Vagina (tissue), 2 donors: ENCODE results near the gene SLC31A1. TPM values are rescaled to one million over a fixed set of nuclear protein-coding genes. Genes with fewer than 3 reads are reported as not detected.

ENCODE experiments used
- DNase-seq, 2 donors: peaks; one replicate each; pipeline ENCODE4 v3.0.0-alpha.2; 2017; ENCODE audit errors: extremely low spot score in 2 of 2
- H3K27ac ChIP-seq: fragments of 200-600 bp; sonication (generic); one replicate; pipeline ENCODE4 v1.5.1; 2019
- H3K27me3 ChIP-seq: fragments of 200-600 bp; sonication (generic); one replicate; pipeline ENCODE4 v1.5.1; 2019
- H3K36me3 ChIP-seq, 2 donors: fragments of 200-600 bp; sonication (generic); one replicate each; pipeline ENCODE4 v1.5.1; 2017 to 2019
- H3K4me1 ChIP-seq: fragments of 200-600 bp; sonication (generic); one replicate; pipeline ENCODE4 v1.5.1; 2019
- H3K4me3 ChIP-seq, 2 donors: fragments of 200-600 bp; sonication (generic); 1 replicate in 1 of 2; 2 replicates in 1 of 2; pipeline ENCODE4 v1.5.1; 2016 to 2019
- H3K9me3 ChIP-seq: fragments of 200-600 bp; sonication (generic); one replicate; pipeline ENCODE4 v1.5.1; 2019
- POLR2A ChIP-seq, 2 donors: fragments of 450-650 bp; IDR thresholded peaks; one replicate each; pipeline ENCODE4 v1.6.1; 2017; ENCODE audit warnings: antibody characterized with exemption in 2 of 2, mild to moderate bottlenecking in 2 of 2, moderate library complexity in 2 of 2
- POLR2AphosphoS5 ChIP-seq, 2 donors: sonication (generic); formaldehyde crosslinking; IDR thresholded peaks; one replicate each; pipeline ENCODE4 v1.9.0; 2017; ENCODE audit warnings: antibody characterized with exemption in 2 of 2, mild to moderate bottlenecking in 2 of 2, low read depth in 1 of 2; ENCODE audit not compliant: insufficient read depth in 1 of 2
- intact Hi-C: fragments of 100-400 bp; cut with DNase I; formaldehyde crosslinking; loops from one replicate; pipeline ENCODE4 v1.15.1; 2023
- total RNA-seq: library from RNA; depleted of rRNA; stranded (reverse); fragments of >200 nt; gene quantifications from one replicate; pipeline ENCODE4 v1.2.3, GENCODE V29; 2016
- TF ChIP-seq, protein P1 (sequence below), 3 experiments: fragments of 450-650 bp in 2 of 3; fragments of 200-600 bp in 1 of 3; sonication (generic) in 1 of 3; IDR thresholded peaks; one replicate each; pipeline ENCODE4 v1.5.1; 2017 to 2019; ENCODE audit warnings: antibody characterized with exemption in 3 of 3, mild to moderate bottlenecking in 2 of 3, moderate library complexity in 2 of 3

SLC31A1 gene
- total RNA-seq, 1 donor from 2014 or later = 9.3 TPM

DNA sequence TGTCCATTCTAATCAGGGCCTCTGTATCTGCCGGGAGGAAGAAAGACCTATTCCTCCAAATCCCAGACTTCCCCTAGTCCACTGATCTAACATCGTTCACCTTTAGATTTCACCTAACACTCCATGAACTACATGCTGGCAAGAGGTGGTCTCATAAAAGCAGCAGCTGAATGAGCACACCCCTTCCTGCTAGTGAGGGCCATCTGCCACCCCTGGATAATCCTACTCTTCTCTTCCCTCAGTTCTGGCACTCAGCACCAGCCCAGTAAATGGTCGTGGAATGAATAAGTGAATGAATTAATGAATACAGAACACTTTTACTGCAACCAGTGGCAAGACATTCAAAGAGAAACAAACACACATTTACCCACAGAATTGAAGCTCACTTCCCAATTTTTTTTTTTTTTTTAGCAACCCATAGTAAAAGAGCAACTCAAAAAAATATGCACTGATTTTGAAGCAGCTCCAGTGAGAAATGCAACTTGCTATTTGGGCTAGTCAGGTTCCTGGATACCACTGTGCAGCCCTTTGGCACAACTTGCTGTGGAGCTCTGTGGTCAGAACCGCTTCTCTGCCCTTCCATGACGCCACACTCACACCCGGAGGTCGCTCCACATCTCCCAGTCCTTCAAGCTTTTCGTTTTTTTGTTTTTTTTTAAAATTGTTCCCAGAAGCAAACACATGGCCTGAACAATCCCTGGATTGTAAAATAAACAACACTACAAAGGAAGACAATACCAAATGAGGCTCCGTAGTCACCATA is 75.6 kb downstream of the SLC31A1 start:
- Histone ChIP-seq H3K27ac (no peak overlapping the region), H3K4me1 (no peaks in the 10 kb centered on the region), H3K36me3 (peaks cover 0 to 6% of the 10 kb centered on the region in 2 donors), H3K9me3 (no peaks in the 10 kb centered on the region), H3K27me3 (no peaks in the 10 kb centered on the region), H3K4me3 (no peak overlapping the region)
- TF ChIP-seq, protein P1, sequence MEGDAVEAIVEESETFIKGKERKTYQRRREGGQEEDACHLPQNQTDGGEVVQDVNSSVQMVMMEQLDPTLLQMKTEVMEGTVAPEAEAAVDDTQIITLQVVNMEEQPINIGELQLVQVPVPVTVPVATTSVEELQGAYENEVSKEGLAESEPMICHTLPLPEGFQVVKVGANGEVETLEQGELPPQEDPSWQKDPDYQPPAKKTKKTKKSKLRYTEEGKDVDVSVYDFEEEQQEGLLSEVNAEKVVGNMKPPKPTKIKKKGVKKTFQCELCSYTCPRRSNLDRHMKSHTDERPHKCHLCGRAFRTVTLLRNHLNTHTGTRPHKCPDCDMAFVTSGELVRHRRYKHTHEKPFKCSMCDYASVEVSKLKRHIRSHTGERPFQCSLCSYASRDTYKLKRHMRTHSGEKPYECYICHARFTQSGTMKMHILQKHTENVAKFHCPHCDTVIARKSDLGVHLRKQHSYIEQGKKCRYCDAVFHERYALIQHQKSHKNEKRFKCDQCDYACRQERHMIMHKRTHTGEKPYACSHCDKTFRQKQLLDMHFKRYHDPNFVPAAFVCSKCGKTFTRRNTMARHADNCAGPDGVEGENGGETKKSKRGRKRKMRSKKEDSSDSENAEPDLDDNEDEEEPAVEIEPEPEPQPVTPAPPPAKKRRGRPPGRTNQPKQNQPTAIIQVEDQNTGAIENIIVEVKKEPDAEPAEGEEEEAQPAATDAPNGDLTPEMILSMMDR (IDR thresholded peaks at IDR 0.05) = no peak
- no peak for DNase-seq
- intact Hi-C loops = loop anchor here (5.0 kb wide), 1 partner anchor 630 kb away; no protein-coding TSS in a partner anchor

DNA sequence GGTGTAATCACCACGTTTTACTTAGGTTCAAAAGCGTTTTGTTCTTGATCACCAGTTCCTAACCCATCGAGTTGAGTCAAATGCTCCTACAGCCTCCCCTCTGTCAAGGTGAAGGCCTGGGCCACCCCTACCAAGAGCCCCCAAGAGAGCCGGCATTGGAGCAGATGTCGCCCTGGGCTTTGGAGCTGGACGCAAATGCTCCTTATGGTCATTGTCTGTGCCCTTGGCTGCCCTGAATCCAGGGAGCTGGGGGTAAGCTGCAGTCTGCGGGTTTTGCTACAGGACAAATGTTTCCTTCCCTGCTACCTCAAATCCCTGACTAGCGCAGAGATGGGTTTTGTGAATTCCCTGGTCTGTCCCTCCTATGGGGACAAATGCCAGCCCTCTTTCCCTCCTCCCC is 77.0 kb downstream of the SLC31A1 start:
- no peaks in the 10 kb centered on the region for H3K9me3 ChIP-seq
- H3K4me3 ChIP-seq = no peak overlapping the region
- H3K4me1 ChIP-seq = no peaks in the 10 kb centered on the region
- no peak for DNase-seq
- no peaks in the 10 kb centered on the region for H3K27me3 ChIP-seq
- no peaks in the 10 kb centered on the region for H3K36me3 ChIP-seq
- intact Hi-C loops = loop anchor here (5.0 kb wide), 1 partner anchor 631 kb away; no protein-coding TSS in a partner anchor
- H3K27ac ChIP-seq = no peak overlapping the region
- no peak for TF ChIP-seq POLR2A (IDR thresholded peaks at IDR 0.05)
- TF ChIP-seq, protein P1 (IDR thresholded peaks at IDR 0.05) = no peak

DNA sequence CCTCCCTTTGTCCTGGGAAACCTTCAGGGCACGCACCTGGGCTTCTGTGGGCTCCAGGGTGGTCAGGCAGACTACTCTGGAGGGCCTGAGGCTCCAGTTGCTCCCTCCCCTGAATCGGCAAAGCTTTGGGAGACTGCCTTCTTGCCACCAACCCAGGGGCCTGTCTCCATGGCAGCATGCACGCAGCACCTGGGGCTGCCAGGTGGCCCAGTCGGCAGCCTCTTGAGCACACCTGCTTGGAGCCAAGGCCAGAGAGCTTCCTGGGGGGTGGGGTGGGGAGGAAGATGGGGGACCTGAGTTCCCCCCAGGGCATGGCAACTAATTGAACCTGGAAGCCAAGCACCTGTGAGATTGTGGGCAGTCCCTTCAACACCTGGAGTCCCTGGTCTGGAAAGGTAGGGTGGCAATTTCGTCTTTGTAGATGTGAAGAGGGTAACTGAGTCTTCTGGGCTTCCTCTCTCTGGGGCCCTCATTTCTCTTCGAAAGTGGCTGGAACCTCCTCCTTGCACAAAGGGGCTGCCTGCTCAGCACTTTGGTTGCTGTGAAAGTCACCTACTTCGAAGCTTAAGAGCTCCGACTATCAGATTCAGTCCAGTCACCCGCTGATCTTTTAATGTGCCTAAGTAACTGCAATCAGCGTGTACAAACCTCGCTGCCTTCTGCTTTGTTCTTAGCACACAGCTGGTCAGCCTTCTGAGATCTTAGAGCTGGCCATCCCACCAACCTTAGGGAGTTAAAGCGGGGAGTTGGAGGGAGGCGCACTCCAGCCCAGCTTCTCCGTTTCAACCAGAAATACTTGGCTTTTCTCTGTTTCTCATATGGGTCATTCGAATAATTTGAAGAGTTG is 77.8 kb downstream of the SLC31A1 start:
- DNase-seq = no peak
- Histone ChIP-seq H3K4me1 (no peaks in the 10 kb centered on the region), H3K27ac (no peak overlapping the region), H3K27me3 (no peaks in the 10 kb centered on the region), H3K4me3 (no peak overlapping the region), H3K36me3 (no peaks in the 10 kb centered on the region), H3K9me3 (no peaks in the 10 kb centered on the region)
- intact Hi-C loops = loop anchor here (5.0 kb wide), 1 partner anchor 632 kb away; no protein-coding TSS in a partner anchor
- TF ChIP-seq, protein P1 (IDR thresholded peaks at IDR 0.05) = no peak

GRCh38 chr9:113299800-113300292 is 78.5 kb downstream of the SLC31A1 start:
- no peak for DNase-seq
- Histone ChIP-seq H3K4me3 (no peak overlapping the region), H3K27ac (no peak overlapping the region)

GRCh38 chr9:113301548-113301947 is 80.2 kb downstream of the SLC31A1 start:
- no peaks in the 10 kb centered on the region for H3K9me3 ChIP-seq
- H3K27ac ChIP-seq = no peak overlapping the region
- no peaks in the 10 kb centered on the region for H3K27me3 ChIP-seq
- intact Hi-C loops = no loop called here
- no peaks in the 10 kb centered on the region for H3K36me3 ChIP-seq
- no peak for DNase-seq
- H3K4me1 ChIP-seq = no peaks in the 10 kb centered on the region
- H3K4me3 ChIP-seq = no peak overlapping the region
- TF ChIP-seq, protein P1 (IDR thresholded peaks at IDR 0.05) = no peak
- TF ChIP-seq POLR2AphosphoS5 (IDR thresholded peaks at IDR 0.05; ENCODE audit: insufficient read depth in 1 of 2, low read depth in 1 of 2) (no peak), POLR2A (IDR thresholded peaks at IDR 0.05) (no peak)

More at GRCh38 chr9:113299800-113300292, 78.5 kb downstream of the SLC31A1 start:
- no peak for TF ChIP-seq POLR2AphosphoS5 (IDR thresholded peaks at IDR 0.05; ENCODE audit: insufficient read depth in 1 of 2, low read depth in 1 of 2)
- Histone ChIP-seq H3K36me3 (no peaks in the 10 kb centered on the region), H3K4me1 (no peaks in the 10 kb centered on the region), H3K9me3 (no peaks in the 10 kb centered on the region), H3K27me3 (no peaks in the 10 kb centered on the region)
- intact Hi-C loops = loop anchor here (5.0 kb wide), 1 partner anchor 633 kb away; no protein-coding TSS in a partner anchor
